GM18907 (cell line): ENCODE results near the gene KRTAP5-1.

Source experiments
- ATAC-seq: cut with Tn5 transposase; IDR thresholded peaks from one replicate; pipeline ENCODE4 v1.9.1; 2021; ENCODE audit warnings: mild to moderate bottlenecking, moderate library complexity; ENCODE audit not compliant: unreplicated experiment

Gene KRTAP5-1

GRCh38 chr11:1546536-1547466 lies 38.3 kb downstream of the KRTAP5-1 start:
- ATAC-seq = no peak

- no peak for ATAC-seq
These were observed 39.0 kb downstream of the KRTAP5-1 start for GRCh38 chr11:1546077-1546535.

- no peak for ATAC-seq
These were observed 39.7 kb downstream of the KRTAP5-1 start for GRCh38 chr11:1545432-1545831.

- ATAC-seq = no peak
These were observed 40.5 kb downstream of the KRTAP5-1 start for GRCh38 chr11:1544536-1544935.

GRCh38 chr11:1543606-1544263 lies 41.3 kb downstream of the KRTAP5-1 start:
- no peak for ATAC-seq

GRCh38 chr11:1542267-1542666 lies 42.8 kb downstream of the KRTAP5-1 start:
- ATAC-seq = no peak

- no peak for ATAC-seq
These were observed 43.4 kb downstream of the KRTAP5-1 start for GRCh38 chr11:1541474-1542204.

GRCh38 chr11:1540074-1540473 lies 45.0 kb downstream of the KRTAP5-1 start:
- ATAC-seq = no peak

GRCh38 chr11:1538153-1538552 lies 46.9 kb downstream of the KRTAP5-1 start:
- ATAC-seq = no peak

GRCh38 chr11:1536065-1536843 lies 48.8 kb downstream of the KRTAP5-1 start:
- no peak for ATAC-seq

GRCh38 chr11:1534682-1535081 lies 50.4 kb downstream of the KRTAP5-1 start:
- ATAC-seq = no peak
